Measurements from ENCODE around the gene EBF3.

Gene EBF3

DNA sequence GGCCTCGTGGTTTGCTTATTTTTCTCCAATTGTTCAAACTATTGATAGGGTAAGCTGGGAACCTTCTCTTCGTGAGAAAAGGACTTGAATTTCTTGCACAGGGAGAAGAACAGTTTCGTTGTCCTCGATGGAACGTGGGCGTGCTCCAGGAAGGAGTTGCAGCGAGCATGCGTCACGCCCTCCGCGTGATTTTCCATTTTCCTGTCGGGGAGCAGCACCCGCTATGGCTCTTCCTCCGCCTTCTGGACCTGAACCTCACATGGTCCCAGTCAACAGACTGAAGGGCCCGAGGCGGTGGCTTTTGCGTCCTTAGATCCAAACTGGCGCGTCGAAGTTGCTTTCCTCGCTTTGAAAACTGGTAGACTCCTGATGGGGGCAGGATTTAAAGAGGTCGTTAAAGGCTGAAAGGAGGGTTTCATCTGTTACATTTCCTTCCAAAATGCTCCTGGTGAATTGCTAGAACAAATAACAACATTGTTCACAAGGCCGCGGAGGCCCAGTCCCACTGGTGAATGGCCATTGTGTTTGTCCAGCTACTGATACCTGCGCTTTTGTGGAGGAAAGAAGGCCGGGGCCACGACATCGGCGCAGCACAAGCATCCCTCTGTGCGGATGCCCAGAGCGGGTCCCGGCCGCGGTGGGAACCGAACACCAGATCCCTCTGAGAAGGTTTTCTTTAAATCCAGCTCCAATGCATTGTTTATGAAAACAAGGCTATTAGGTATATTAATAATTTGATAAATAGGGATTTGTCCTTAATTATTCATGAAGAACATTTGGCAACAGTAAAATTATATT, 75.9 kb downstream of the EBF3 start:
- no peak for DNase-seq (ENCODE audit: low read depth)

DNA sequence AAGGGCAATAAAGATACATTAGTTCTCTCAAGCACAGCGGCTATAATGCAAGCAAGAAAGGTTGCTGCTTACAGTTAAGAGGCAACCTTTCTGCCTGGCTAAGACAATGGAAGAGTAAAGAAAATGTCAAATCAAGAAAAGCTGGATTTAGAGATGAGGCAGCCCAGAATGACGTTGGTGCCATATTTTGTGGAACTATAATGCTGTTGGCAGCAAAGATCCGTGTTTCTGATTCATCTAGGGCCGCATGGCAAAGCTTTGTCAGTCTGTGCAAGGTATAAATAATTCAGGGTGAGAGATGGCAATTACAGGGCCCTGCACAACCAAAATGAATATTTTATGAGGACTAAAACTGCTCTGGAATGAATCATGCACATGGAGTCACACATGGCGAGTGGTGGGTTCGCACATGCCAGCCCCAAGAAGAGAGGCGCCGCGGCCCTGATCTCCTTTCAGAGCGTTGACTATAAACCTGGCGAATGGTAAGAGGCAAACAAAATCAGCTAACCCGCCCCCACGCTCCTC, 76.6 kb downstream of the EBF3 start:
- DNase-seq (ENCODE audit: low read depth): no peak

DNA sequence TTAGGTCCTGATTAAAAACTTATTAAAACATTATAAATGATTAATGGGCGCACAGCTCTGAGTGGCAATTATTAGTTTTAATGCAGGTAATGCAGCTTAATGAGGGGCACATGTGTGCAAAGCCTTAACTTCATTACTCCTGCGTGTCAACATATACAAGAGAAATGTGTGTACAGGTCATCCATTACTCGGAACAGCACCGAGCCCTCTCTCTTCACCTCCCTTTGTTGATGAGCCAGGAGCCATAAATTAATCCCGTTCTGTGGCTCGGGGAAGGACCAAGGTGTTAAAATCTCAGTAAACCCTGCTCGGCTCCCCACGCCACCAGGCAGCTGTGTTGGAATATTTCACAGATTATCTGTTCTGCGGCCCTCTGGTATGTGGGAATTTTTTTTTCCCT, 77.8 kb downstream of the EBF3 start:
- DNase-seq (ENCODE audit: low read depth): no peak

DNA sequence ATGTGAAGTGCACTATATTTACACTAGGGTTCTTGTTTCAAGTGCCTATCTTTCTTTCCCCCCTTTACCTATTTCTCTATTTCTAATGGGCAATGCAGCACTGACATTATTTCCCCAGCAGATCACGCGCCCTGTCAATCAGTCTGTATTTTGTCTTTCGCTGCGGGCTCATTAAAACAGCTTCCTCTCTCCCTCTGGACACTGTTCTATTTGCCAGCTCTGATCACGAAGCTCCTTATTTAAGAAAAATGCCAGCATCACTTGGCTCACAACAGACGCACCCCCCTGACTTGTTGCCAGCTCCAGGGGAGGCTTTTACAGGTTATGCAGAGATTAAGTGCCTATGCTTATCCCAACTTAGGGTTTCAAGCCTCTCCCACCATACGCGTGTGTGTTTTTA, 78.5 kb downstream of the EBF3 start:
- DNase-seq (ENCODE audit: low read depth): no peak

DNA sequence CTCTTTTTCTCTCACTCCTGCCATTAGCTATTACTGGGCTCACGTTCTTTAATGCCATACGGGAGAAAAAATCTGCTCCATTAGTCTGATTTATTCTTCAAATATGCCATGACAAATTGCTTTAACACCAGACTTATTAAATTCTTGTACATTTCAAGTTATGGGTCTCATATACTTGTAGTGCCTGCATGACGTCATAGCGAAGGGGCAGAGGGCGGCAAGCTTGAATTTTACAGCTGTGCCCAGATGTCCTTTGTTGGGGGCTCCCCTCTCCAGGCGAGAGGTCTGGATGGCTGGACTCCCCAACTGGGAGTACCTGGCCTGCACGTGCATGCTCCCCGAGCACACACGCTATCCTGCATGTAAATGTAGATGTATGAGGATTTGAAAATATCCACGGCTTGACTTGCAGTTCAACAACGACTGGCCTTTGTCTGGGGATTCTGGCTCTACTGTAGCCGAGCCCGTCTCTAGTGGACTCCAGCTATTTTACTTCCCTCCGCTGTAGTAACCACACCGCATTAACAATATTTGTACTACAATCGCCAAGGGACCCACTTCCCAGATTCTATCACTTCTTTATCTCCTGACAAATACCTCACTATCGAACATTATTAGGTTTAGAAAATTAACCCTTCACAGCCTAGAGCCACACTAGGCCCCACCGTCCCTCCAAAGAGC, 79.5 kb downstream of the EBF3 start:
- DNase-seq (ENCODE audit: low read depth): no peak

DNA sequence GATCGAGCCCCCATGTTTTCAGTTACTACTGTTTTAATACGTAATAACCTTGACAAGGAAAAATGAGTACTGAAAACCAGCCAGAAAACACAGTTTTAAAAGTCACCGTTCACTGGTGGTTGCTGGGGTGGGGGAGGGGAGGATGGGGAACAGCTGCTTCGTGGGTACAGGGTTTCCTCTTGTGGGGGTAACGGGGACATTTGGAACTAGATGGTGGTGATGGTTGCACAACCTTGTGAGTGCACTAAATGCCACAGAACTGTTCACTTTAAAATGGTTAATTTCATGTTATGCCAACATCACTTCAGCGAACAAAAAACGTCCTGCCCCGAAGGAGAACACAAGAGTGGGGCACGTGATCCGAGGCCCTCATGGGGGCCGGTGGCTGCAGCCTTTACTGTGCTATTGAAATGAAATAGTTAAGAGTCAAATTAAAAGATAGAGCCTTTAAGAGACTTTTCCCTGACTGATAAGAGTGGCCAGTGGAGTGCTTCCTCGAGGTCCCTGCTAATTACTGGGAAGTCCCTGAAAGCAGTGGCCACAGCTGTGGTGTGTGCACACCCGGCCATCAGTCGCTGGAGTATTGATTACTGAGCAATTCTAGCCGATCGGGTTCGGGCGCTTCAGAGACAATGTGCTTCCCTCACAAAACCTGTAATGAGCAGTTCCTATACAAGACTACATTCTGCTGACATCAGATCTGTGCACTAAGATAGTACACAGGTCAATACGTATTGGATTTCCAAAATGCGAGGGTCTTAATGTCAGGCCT, 80.3 kb downstream of the EBF3 start:
- no peak for DNase-seq (ENCODE audit: low read depth)

DNA sequence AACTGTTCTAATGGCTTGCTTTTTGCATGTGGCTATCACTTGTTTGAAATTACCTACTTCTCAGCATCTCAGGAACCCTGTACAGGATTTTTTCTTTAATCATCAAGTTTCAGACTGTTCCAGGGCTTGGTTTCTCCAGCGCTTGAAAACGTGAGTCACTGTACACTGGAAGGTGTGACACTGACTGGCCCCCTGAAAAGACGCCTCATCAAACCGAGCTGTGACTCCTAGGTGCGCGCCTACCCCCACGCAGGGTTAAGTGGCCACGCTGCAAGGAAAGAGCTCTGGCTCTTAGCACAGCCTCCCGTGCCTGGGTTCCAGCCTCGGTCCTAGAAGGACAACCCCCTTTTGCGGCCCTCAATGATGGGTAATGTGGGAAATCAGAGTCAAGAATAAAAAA, 81.0 kb downstream of the EBF3 start:
- DNase-seq (ENCODE audit: low read depth): no peak

DNA sequence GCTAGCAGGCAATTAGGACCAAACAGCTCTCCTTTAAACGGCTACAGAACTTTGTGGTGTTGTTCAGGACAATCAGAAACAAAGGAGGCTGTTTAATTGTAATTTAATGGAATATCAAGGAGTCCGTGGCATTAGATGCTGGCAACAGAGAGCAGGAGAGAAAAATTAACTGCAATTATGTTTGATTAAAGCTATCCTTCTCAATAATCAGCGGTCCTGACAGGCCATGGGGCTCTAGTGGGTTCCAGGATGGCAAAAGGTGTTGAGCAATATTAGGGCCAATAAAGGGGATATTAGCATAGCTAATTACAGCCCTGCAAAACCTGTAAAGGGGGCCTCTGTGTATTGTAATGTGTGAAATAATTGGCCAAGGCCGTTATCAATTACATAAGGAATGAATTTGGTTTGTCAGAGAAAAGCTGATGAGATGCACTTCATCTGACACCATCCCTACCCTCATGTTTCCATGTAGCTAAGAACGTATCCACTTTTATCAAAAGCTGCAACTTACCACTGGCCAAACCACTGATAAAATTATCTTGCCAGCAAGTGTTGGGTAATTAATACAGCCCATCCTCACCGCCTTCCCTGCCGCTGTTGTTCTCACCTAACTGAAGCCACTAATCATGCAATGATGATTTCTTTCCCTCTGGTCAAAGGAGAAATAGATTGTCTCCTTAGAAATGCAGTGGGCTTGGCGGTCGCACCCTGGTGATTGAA, 81.6 kb downstream of the EBF3 start:
- no peak for DNase-seq (ENCODE audit: low read depth)

DNA sequence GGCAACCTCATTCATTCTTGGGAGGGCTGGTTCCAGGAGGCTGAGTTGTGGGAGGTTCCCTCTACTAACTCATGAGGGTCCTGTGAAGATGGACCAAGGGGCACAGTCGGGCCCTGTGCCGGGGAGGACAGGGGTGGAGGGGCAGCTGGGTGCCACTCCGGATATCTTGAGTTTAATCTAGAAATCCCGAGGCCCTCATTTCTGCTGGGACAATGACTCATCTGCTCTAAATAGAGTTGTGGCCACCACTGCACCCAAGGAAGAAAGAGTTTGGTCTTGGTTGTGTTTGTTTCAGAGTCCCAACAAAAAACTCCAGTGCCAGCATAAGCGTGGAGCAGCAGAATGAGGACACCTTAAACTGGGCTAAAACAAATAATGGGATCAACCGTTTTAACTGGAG, 82.4 kb downstream of the EBF3 start:
- DNase-seq (ENCODE audit: low read depth): no peak

DNA sequence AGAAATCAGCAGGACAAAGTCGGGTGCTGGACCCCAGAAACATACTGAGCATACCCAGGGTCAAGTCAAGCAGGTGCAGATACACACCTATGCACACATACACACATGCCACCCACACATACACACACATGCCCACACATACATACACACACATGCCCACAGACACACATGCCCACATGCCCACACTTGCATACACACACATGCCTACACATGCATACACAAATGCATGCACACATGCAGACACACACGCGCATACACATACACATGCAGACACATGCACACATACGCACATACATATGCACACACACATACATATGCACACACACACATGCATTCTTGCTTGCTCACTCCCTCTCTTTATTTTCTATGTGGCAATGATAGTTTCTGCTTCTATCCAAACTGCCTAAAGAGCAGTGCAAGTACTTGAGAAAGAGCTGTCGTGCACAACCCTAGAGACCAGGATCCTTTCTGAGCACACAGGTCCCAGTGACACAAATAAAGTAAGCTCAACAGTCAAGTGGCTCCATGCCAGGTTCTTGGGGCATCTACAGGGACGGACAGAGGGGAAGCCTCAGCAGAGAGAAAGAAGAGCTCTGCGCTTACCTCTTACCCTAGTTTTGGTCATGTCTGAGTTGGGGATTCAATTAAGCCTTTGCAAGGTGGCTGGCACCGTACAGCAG, 83.7 kb downstream of the EBF3 start:
- no peak for DNase-seq (ENCODE audit: low read depth)

DNA sequence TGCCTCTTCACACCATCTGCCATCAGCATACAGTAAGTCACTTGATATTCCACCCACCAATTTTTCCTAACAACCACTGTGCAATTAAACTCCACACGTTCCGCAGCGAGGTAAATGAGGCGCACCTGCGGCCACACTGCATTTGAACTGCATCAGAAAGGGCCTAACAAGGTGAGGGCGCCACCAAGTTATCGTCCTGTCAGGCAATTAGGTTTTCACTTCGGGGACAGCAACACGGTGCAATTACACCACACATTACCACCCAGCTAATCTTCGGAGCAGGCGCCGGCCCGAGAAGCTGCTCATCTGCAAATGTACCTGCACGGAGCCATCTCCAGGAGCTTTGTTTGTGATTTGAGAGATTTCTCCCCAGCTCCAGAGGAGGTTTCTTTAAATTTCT, 84.4 kb downstream of the EBF3 start:
- DNase-seq (ENCODE audit: low read depth): no peak

DNA sequence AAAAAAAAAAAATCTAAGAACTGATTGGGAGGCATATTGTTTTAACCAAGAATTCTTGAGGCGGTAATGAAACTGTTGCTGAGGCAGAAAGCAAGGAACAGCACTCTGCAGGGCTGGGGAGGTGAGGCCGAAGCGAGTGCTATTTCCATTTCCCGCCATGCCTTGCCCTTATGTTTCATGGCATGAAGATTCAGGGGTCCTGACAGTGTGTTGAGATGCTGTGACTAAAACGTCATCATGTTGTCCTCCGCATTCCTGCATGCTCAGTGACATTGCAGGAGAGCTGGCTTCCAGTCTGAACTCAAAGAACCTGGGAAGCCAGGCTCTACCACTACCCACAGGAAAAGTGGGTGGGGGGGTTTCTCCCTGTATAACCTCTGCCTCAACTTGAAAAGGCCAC, 85.2 kb downstream of the EBF3 start:
- DNase-seq (ENCODE audit: low read depth): no peak

DNA sequence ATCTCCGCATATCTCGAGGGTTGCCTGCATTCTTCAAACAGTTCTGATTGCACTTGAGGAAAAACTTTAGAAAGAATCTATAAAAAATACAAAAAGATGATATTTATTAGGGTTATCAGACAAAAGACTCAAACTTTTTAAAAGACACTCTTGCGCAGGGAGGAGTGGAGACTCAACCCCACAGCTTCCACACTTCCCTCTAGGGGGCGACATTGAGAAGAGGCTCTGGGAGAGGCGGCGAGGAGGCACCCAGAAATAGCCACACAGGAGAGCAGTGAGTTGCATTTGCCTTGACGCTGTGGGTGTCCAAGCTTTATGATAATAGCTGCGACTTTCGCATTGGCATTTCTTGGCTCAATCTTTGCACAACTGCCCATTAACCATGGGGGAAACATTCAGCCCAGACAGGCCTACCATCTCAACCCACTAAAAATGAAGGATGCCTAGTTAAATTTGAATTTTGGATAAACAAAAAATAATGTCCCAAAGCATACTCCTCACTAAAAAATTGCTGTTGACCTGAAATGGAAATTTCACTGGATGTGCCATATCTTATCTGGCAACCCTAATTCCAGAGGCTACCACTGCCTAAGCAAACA, 86.2 kb downstream of the EBF3 start:
- no peak for DNase-seq (ENCODE audit: low read depth)

DNA sequence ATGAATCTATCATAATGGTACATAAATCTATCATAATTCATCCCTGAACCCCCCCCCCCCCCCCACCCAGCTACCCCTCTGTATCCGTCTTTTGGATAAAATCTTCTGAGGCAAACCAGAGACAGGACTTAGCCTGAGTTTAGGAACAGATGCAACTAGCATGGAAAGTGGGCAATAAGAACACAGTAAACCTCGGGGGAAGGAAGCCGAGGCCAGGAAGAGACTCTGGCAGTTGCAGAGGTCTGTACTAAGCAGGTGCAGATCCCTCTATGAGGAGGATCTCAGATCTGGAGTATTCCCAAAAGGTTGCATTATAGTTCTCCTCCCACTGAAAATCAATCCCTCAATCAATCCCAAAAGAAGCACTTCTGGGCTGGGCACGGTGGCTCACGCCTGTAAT, 87.2 kb downstream of the EBF3 start:
- DNase-seq (ENCODE audit: low read depth): no peak

DNA sequence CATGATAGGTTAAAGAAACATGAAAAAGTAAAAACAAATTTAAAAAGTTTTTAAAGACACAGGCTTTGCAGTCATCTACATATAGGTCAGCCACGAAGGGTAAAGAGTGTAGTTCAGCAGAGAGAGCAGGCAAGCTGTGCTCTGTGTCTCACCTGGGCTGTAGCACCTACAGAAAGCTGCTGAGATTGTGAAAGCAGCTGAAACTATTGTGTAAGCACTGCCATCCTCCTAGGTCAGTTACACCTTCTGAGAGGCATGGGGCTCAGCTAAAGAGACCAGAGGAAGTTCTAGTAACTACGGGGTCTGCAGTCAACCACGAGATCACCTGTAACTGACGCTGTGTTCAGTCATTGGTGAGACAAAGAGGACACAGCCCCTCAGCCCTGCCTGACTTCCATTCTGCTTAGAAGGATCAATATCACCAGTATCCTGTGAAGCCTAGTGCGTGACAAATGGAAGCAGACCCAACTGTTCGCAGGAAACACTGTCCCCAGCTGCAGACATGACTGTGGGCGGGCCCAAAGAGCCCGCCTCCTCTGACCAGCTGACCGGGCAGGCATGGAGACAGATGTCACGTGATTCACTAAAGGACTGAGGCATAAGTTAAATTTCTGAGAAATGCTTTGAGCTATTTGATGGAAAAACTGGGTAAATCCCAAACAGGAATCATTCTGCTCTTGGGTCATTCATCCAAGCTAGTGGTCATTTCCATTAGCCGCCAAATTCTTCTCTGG, 87.9 kb downstream of the EBF3 start:
- DNase-seq (ENCODE audit: low read depth): no peak

DNA sequence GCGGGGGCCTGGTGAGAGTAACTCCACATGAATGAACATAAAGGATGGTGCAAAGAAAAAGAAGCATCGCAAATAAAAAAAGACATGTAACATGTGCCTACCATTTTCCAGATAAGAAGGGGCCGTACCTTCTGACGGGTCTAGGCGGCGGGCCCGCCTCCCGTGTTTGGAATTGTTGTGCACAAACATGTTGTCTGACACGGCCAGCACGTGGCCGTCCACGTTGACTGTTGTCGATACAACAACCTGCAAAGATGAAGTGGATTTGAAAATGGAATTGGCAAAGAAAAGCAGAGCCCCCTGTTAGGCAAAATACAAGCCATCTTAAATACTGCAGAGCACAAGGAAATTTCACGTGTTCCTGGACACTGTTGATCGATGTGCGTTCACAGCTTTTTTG, 90.7 kb downstream of the EBF3 start:
- no peak for DNase-seq (ENCODE audit: low read depth)

DNA sequence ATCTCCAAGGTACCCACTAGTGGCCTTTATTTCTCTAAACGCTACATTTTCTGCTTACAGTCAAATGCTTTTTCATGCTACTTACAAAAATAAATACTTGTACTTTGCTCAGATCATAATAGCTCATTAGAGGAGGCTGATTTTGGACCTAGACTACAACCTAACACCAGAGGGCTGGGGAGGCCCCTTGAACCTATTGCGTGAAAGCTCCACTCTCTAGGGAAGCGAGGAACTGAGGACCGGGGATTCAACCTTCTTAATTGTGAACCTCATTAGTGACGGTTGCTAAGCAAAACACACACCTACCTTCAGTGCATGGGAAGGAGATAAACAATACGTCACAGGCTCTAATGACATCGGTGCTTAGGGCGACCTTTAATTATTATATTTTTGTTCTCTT, 92.1 kb downstream of the EBF3 start:
- DNase-seq (ENCODE audit: low read depth): no peak

DNA sequence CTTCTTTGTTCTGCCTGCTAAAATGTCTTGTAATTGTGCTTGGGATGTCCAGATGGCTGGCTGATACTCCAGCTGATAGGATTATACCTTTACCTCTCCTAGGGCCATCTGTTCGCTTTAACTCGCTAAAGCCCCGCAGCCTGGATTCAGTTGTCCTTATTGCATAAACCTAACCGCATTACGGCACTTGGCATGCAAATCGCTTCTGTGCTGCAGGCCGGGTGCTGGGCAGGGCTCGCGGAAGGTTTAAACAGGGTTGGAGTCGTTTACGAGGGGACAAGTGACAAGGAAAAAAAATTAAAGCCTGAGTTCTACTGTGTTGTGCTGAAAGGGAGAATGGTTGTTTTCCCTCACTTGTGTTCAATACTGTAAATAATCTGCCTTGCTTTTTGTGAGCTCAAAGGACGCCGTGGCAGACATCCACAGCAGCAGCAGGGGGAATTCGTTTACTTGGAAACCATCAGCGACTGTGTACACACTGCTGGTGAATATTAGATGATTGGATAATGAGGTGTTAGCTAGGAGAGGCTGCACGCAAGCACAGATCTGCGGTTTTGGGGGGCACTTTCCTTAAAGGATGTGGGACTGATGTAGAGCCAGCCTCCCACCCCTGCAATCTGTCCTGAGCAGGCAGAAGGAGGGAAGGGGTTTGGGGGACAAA, 93.0 kb downstream of the EBF3 start:
- DNase-seq (ENCODE audit: low read depth): no peak

DNA sequence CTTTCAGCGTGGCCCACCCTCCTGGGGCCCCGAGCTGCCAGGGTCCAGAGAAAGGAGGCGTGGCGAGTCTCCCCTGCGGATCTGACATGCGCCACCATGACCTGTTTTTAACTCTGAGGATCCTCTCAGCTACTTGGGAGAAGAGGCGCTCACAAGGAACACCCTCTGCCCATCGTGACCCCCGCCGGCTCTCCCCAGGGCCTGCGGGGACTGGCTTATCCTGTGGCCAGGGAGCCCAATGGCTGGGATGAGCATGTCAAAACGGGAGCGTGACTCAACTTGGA, 93.7 kb downstream of the EBF3 start:
- no peak for DNase-seq (ENCODE audit: low read depth)

Measured in HS-27A (cell line).